SJCRH30 (cell line): ENCODE results near the gene GPR108. TPM values are rescaled to one million over a fixed set of nuclear protein-coding genes. Genes with fewer than 3 reads are reported as not detected.
"Not testable (repeated sequence)": the region's sequence is repeated elsewhere in the genome, so short reads cannot be mapped to it uniquely, and the experiment has no call there.

Experiments
- DNase-seq, 2 experiments: peaks; one replicate each; pipeline ENCODE4 v3.0.0-alpha.2; 2015 to 2020
- H3K27ac ChIP-seq: fragments of 250-450 bp; sonication (Bioruptor Pico); 2 replicates; pipeline ENCODE4 v1.5.1; 2020; ENCODE audit warnings: mild to moderate bottlenecking, moderate library complexity
- H3K27me3 ChIP-seq: fragments of 250-450 bp; sonication (Bioruptor Pico); 2 replicates; pipeline ENCODE4 v1.5.1; 2020; ENCODE audit warnings: mild to moderate bottlenecking, moderate library complexity
- H3K36me3 ChIP-seq: fragments of 250-450 bp; sonication (Bioruptor Pico); 2 replicates; pipeline ENCODE4 v1.5.1; 2020; ENCODE audit warnings: mild to moderate bottlenecking, moderate library complexity
- H3K4me1 ChIP-seq: fragments of 250-450 bp; sonication (Bioruptor Pico); 2 replicates; pipeline ENCODE4 v1.5.1; 2020; ENCODE audit warnings: mild to moderate bottlenecking, moderate library complexity
- H3K4me3 ChIP-seq: fragments of 250-450 bp; sonication (Bioruptor Pico); 2 replicates; pipeline ENCODE4 v1.5.1; 2020; ENCODE audit warnings: mild to moderate bottlenecking, moderate library complexity
- H3K9me3 ChIP-seq: fragments of 250-450 bp; sonication (Bioruptor Pico); replicated peaks from 2 replicates; pipeline ENCODE4 v1.5.1; 2020; ENCODE audit warnings: mild to moderate bottlenecking, moderate library complexity
- total RNA-seq: library from RNA; depleted of rRNA; stranded (reverse); fragments of >200 nt; shearing (Covaris generic); gene quantifications from 2 replicates; pipeline ENCODE4 v1.2.3, GENCODE V29; 2014; rRNA removed

GPR108 gene
- 32.0 and 33.2 TPM in 2 replicates for total RNA-seq

DNA sequence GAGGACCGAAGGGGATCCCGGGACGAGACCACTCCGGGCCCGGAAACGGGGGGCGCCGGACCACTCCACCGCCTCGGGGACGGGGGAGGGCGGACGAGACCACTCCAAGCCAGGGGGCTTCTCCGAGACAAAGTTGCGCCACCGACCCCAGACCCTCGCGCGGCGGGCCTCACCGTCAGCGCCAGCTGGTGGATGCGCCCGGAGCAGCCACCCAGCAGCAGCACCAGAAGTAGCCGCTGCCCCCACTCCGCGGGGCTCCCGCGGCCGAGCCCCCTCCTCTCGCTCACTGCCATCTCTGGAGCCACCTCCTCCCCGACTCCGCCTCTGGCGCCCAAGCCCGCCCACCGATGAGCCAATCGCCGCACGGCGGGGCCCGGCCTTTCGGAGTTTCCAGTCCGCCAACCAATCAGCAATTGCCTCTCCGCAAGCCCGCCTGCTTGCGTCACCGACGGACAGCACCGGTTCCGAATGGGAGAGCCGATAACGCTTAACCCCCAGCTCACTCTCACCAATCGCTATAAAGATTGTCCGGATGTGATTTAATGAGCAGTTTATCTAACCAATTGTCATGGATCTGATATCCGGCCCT lies at the start of gene GPR108:
TSS of gene GPR108 (minus strand) at position 297 of the 589 bp plus-strand sequence. CDS start at position 293, 4 bp downstream.
- Histone ChIP-seq H3K36me3 (no peaks in the 10 kb centered on the region), H3K4me3 (peak within 1 kb of the TSS; percentile 78), H3K9me3 (no peaks in the 10 kb centered on the region), H3K27me3 (no peaks in the 10 kb centered on the region), H3K27ac (peak within 1 kb of the TSS; percentile 95), H3K4me1 (peaks cover 12% of the 10 kb centered on the region)
- DNase-seq = peak; percentile 98 to 99

GRCh38 chr19:6779206-6779605 lies 41.8 kb upstream of the GPR108 start:
- Histone ChIP-seq H3K36me3 (no peaks in the 10 kb centered on the region), H3K4me3 (no peak overlapping the region), H3K27ac (no peak overlapping the region), H3K9me3 (no peaks in the 10 kb centered on the region), H3K27me3 (no peaks in the 10 kb centered on the region), H3K4me1 (no peaks in the 10 kb centered on the region)
- no peak for DNase-seq

- H3K4me1 ChIP-seq = no peaks in the 10 kb centered on the region
- no peak for DNase-seq
- no peak overlapping the region for H3K27ac ChIP-seq
- no peaks in the 10 kb centered on the region for H3K9me3 ChIP-seq
- H3K36me3 ChIP-seq = no peaks in the 10 kb centered on the region
- no peaks in the 10 kb centered on the region for H3K27me3 ChIP-seq
- no peak overlapping the region for H3K4me3 ChIP-seq
Observed at GRCh38 chr19:6778386-6778785, 41.0 kb upstream of the GPR108 start.

- H3K27me3 ChIP-seq = no peaks in the 10 kb centered on the region
Observed at GRCh38 chr19:6777434-6777833, 40.1 kb upstream of the GPR108 start.

GRCh38 chr19:6776999-6777398 lies 39.6 kb upstream of the GPR108 start:
- DNase-seq = no peak
- no peak overlapping the region for H3K4me3 ChIP-seq
- no peaks in the 10 kb centered on the region for H3K4me1 ChIP-seq
- H3K36me3 ChIP-seq = no peaks in the 10 kb centered on the region
- no peak overlapping the region for H3K27ac ChIP-seq
- H3K27me3 ChIP-seq = no peaks in the 10 kb centered on the region
- H3K9me3 ChIP-seq = no peaks in the 10 kb centered on the region

More at GRCh38 chr19:6777434-6777833, 40.1 kb upstream of the GPR108 start:
- DNase-seq = no peak
- Histone ChIP-seq H3K9me3 (no peaks in the 10 kb centered on the region), H3K36me3 (no peaks in the 10 kb centered on the region), H3K4me3 (no peak overlapping the region), H3K27ac (no peak overlapping the region), H3K4me1 (no peaks in the 10 kb centered on the region)

GRCh38 chr19:6776045-6776444 lies 38.7 kb upstream of the GPR108 start:
- H3K4me1 ChIP-seq, H3K36me3 ChIP-seq, H3K9me3 ChIP-seq, H3K4me3 ChIP-seq, H3K27me3 ChIP-seq, DNase-seq, H3K27ac ChIP-seq: not testable (repeated sequence)

- Histone ChIP-seq H3K27ac (no peak overlapping the region), H3K9me3 (no peaks in the 10 kb centered on the region), H3K4me3 (no peak overlapping the region), H3K36me3 (no peaks in the 10 kb centered on the region), H3K27me3 (no peaks in the 10 kb centered on the region), H3K4me1 (no peaks in the 10 kb centered on the region)
- DNase-seq = no peak
Observed at GRCh38 chr19:6774821-6775707, 37.7 kb upstream of the GPR108 start.

- Histone ChIP-seq H3K9me3 (no peaks in the 10 kb centered on the region), H3K4me3 (no peak overlapping the region), H3K4me1 (no peaks in the 10 kb centered on the region), H3K27ac (no peak overlapping the region), H3K27me3 (no peaks in the 10 kb centered on the region), H3K36me3 (no peaks in the 10 kb centered on the region)
- no peak for DNase-seq
Observed at GRCh38 chr19:6773323-6773931, 36.0 kb upstream of the GPR108 start.

DNA sequence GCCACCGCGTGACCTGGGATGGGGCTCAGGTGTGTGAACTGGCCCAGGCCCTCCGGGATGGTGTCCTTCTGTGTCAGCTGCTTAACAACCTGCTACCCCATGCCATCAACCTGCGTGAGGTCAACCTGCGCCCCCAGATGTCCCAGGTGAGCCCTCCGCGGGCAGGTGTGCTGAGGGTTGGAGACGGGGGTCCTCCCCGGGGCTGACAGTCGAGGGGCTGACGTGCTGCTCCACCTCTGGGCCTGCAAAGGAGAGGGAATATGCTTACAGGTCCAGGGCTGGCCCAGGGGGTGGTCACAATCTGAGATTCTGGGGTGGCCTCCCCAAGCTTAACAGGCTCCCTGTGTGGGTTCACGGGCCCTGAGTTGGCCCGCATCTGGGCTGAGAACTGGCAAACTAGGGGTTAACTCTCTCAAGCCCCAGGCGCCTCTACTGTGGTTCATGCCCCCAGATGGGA lies 35.5 kb upstream of the GPR108 start:
- Histone ChIP-seq H3K36me3 (no peaks in the 10 kb centered on the region), H3K4me1 (no peaks in the 10 kb centered on the region), H3K9me3 (no peaks in the 10 kb centered on the region), H3K27ac (no peak overlapping the region), H3K27me3 (no peaks in the 10 kb centered on the region), H3K4me3 (no peak overlapping the region)
- no peak for DNase-seq

- Histone ChIP-seq H3K36me3 (no peaks in the 10 kb centered on the region), H3K4me1 (no peaks in the 10 kb centered on the region), H3K27me3 (no peaks in the 10 kb centered on the region), H3K27ac (no peak within 1 kb of the TSS), H3K9me3 (no peaks in the 10 kb centered on the region), H3K4me3 (no peak within 1 kb of the TSS)
- DNase-seq = no peak
Observed at GRCh38 chr19:6772028-6772865, 34.9 kb upstream of the GPR108 start, which contains the start of gene VAV1. Gene VAV1, plus strand, starts transcription at chr19:6772708. Its CDS starts 100 bp downstream, at chr19:6772808.

GRCh38 chr19:6771648-6772027 lies 34.3 kb upstream of the GPR108 start:
- H3K36me3 ChIP-seq, DNase-seq, H3K9me3 ChIP-seq: not testable (repeated sequence)

GRCh38 chr19:6769006-6769619 lies 31.7 kb upstream of the GPR108 start:
- H3K27ac ChIP-seq = no peak overlapping the region
- peak in 1 of 2 experiments; percentile 48 for DNase-seq
- no peak overlapping the region for H3K4me3 ChIP-seq
- no peaks in the 10 kb centered on the region for H3K36me3 ChIP-seq
- H3K9me3 ChIP-seq = no peaks in the 10 kb centered on the region
- no peaks in the 10 kb centered on the region for H3K27me3 ChIP-seq
- peaks cover 3% of the 10 kb centered on the region; the same call in 1 of the 2 replicates for H3K4me1 ChIP-seq

More at GRCh38 chr19:6771648-6772027, 34.3 kb upstream of the GPR108 start:
- not testable (repeated sequence) for H3K4me1 ChIP-seq, H3K27me3 ChIP-seq, H3K27ac ChIP-seq, H3K4me3 ChIP-seq

- Histone ChIP-seq H3K27me3 (no peaks in the 10 kb centered on the region), H3K27ac (no peak overlapping the region), H3K4me1 (peaks cover 3% of the 10 kb centered on the region; the same call in 1 of the 2 replicates), H3K4me3 (no peak overlapping the region), H3K36me3 (no peaks in the 10 kb centered on the region), H3K9me3 (no peaks in the 10 kb centered on the region)
- no peak for DNase-seq
Observed at GRCh38 chr19:6768236-6768785, 30.9 kb upstream of the GPR108 start.
